PFSK-1 (cell line): ENCODE data around the gene HTRA3.

Source experiments
- FOXP2 ChIP-seq: optimal IDR thresholded peaks from 2 replicates; pipeline ENCODE3; 2011; ENCODE audit warnings: borderline replicate concordance, control low read depth, inconsistent platforms; ENCODE audit not compliant: insufficient read depth; ENCODE audit errors: extremely low read length, extremely low read depth
- POLR2AphosphoS5 ChIP-seq: IDR thresholded peaks from 2 replicates; pipeline ENCODE4 v1.6.1; 2012; ENCODE audit warnings: low read depth, mild to moderate bottlenecking, control low read depth, low read length, moderate library complexity
- TAF1 ChIP-seq: IDR thresholded peaks from 2 replicates; pipeline ENCODE4 v1.6.1; 2012; ENCODE audit warnings: low read length, control low read depth, borderline replicate concordance; ENCODE audit not compliant: insufficient read depth

DNA sequence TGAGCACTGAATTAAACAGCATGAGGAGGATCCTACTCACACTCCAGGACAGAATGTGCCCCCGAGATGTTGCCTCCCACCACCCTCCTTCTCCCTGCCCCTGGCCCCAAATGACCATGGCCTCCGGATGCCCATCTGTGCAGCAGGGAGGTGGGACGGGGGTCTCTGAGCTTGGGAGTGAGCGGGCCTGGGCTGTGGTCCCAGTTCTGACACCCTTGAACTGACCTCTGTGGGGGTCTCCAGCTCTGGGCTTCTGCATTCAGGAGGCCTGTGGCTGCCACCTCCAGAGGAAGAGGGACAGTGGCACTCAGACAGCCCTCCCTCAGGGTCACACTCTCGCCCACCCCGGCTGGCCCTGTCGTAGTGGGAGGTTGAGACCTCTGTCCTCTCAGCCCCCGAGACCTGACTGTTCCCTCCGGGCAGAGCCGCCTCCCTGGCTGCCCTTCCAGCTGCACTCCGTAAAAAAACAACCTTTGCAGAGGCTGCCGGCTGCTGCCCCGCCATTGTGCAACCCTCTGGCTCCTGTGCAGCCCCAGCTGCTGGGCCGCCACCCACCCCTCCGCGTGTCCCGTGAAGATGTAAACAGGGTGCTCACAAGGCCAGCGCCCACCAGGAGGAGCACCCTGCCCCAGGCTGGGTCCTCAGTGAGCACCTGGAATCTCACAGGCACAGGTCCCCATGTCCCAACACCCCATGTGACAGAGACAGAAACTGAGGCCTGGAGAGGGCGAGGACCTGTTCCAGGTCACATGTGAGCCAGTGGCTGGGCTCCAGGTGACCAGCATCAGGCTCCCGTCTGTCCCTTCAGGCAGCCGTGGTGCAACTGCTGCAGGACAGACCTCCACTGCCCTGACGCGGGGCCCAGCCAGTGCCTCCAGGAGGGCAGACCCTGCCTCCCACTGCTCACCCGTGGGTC lies 39.6 kb downstream of the HTRA3 start:
- TF ChIP-seq POLR2AphosphoS5 = no peak
- TF ChIP-seq FOXP2 = no peak
- no peak for TF ChIP-seq TAF1
